Caco-2 (cell line): Measurements from ENCODE around the gene PCGF1. TPM values are rescaled to one million over a fixed set of nuclear protein-coding genes. Genes with fewer than 3 reads are reported as not detected.

Source experiments
- BruUV-seq: library from RNA; stranded (reverse); fragments of 400-500 nt; replicated peaks from 2 replicates; lab custom pipeline; 2021; lab: Mats Ljungman, UMichigan
- CTCF ChIA-PET: fragments of 300-600 bp; sonication (Branson Sonifier 250); formaldehyde crosslinking; loops from one replicate; lab custom pipeline; 2022; ENCODE audit warnings: antibody characterized with exemption; lab: Charles Lee
- POLR2A ChIA-PET: fragments of 300-600 bp; sonication (Branson Sonifier 250); formaldehyde crosslinking; loops from one replicate; lab custom pipeline; 2022; ENCODE audit warnings: antibody characterized with exemption; lab: Charles Lee
- DNase-seq, 2 experiments: peaks; one replicate each; pipeline versions ENCODE4 v3.0.0 to v3.0.0-alpha.2; 2020 to 2022
- H3K27me3 ChIP-seq: replicated peaks from 2 replicates; pipeline ENCODE4 v1.6.0; 2011; ENCODE audit warnings: low read length; ENCODE audit not compliant: control insufficient read depth, insufficient read depth
- H3K36me3 ChIP-seq: 2 replicates; pipeline ENCODE4 v1.5.1; 2011; ENCODE audit warnings: low read length; ENCODE audit not compliant: control insufficient read depth, insufficient read depth
- H3K4me1 ChIP-seq: fragments of 250-450 bp; sonication (Bioruptor Pico); 2 replicates; pipeline ENCODE4 v1.5.1; 2020; ENCODE audit warnings: mild to moderate bottlenecking
- H3K4me3 ChIP-seq: 2 replicates; pipeline ENCODE4 v1.5.1; 2011; ENCODE audit warnings: low read depth, mild to moderate bottlenecking, control low read depth, low read length
- H3K9me3 ChIP-seq: fragments of 250-450 bp; sonication (Bioruptor Pico); 2 replicates; pipeline ENCODE4 v1.5.1; 2020; ENCODE audit warnings: mild to moderate bottlenecking, moderate library complexity
- H3K27ac Mint-ChIP-seq: one replicate; pipeline ENCODE4 v1.8.0; 2022; ENCODE audit warnings: mixed read lengths; ENCODE audit not compliant: unreplicated experiment
- H3K27me3 Mint-ChIP-seq: one replicate; pipeline ENCODE4 v1.8.0; 2022; ENCODE audit warnings: mixed read lengths; ENCODE audit not compliant: insufficient read depth, unreplicated experiment
- H3K36me3 Mint-ChIP-seq: one replicate; pipeline ENCODE4 v1.8.0; 2022; ENCODE audit warnings: mild to moderate bottlenecking, mixed read lengths; ENCODE audit not compliant: insufficient read depth, unreplicated experiment
- H3K4me1 Mint-ChIP-seq: one replicate; pipeline ENCODE4 v1.8.0; 2022; ENCODE audit warnings: low read depth, mixed read lengths; ENCODE audit not compliant: unreplicated experiment
- H3K4me3 Mint-ChIP-seq: one replicate; pipeline ENCODE4 v1.8.0; 2022; ENCODE audit warnings: mild to moderate bottlenecking, moderate library complexity, mixed read lengths; ENCODE audit not compliant: unreplicated experiment
- H3K9me3 Mint-ChIP-seq: one replicate; pipeline ENCODE4 v1.8.0; 2022; ENCODE audit warnings: mixed read lengths; ENCODE audit not compliant: unreplicated experiment
- intact Hi-C: fragments of 100-400 bp; cut with micrococcal nuclease; formaldehyde crosslinking; loops from one replicate; pipeline ENCODE4 v1.10.0; 2022; ENCODE audit not compliant: unreplicated experiment
- total RNA-seq: library from RNA; stranded (reverse); gene quantifications from 2 replicates; pipeline ENCODE4 v1.2.3, GENCODE V29; 2022
- TF ChIP-seq, protein P1 (sequence below), 2 experiments: fragments of 200-600 bp in 1 of 2; IDR thresholded peaks; 1 replicate in 1 of 2; 2 replicates in 1 of 2; pipeline versions ENCODE4 v1.5.1 to v1.8.0; 2011 to 2022; ENCODE audit warnings: antibody characterized with exemption in 1 of 2, control low read depth in 1 of 2, inconsistent platforms in 1 of 2, low read depth in 1 of 2, low read length in 1 of 2, mild to moderate bottlenecking in 1 of 2, moderate library complexity in 1 of 2; ENCODE audit not compliant: insufficient read depth in 1 of 2, severe bottlenecking in 1 of 2, unreplicated experiment in 1 of 2

PCGF1 gene
- total RNA-seq, 1 experiment from 2014 or later, result 29.7 TPM

DNA sequence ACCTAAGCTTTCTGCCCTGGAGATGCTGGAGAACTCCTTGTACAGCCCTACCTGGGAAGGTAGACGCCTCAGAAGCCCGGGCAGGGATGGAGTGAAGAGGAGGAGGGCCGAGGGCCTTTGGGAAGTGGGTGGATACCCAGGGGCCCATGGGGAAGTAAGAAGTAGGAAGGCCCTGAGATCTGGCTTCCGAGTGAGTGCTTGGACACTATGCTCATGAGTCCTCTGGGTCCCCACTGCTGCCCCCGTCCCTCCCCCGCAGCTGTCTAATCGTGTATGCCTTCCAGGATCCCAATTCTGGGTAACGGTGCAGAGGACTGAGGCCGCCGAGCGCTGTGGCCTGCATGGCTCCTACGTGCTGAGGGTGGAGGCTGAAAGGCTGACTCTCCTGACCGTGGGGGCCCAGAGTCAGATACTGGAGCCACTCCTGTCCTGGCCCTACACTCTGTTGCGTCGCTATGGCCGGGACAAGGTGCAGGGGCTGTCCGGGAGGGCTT, 48.2 kb upstream of the PCGF1 start:
- Mint-ChIP-seq H3K4me1 (peaks cover 22% of the 10 kb centered on the region), H3K9me3 (no peaks in the 10 kb centered on the region), H3K36me3 (no peaks in the 10 kb centered on the region), H3K27me3 (no peaks in the 10 kb centered on the region), H3K4me3 (no peak overlapping the region), H3K27ac (no peak overlapping the region)
- H3K36me3 ChIP-seq, result no peaks in the 10 kb centered on the region; the same call in 1 of the 2 replicates
- no TSS peak for BruUV-seq
- intact Hi-C loops, result no loop called here
- no peaks in the 10 kb centered on the region; the same call in 1 of the 2 replicates for H3K27me3 ChIP-seq
- H3K4me3 ChIP-seq, result no peak overlapping the region
- H3K4me1 ChIP-seq, result peaks cover 22% of the 10 kb centered on the region
- POLR2A ChIA-PET, result no interaction called here
- no peaks in the 10 kb centered on the region for H3K9me3 ChIP-seq
- no peak for DNase-seq
- CTCF ChIA-PET, result no interaction called here
- TF ChIP-seq, protein P1, sequence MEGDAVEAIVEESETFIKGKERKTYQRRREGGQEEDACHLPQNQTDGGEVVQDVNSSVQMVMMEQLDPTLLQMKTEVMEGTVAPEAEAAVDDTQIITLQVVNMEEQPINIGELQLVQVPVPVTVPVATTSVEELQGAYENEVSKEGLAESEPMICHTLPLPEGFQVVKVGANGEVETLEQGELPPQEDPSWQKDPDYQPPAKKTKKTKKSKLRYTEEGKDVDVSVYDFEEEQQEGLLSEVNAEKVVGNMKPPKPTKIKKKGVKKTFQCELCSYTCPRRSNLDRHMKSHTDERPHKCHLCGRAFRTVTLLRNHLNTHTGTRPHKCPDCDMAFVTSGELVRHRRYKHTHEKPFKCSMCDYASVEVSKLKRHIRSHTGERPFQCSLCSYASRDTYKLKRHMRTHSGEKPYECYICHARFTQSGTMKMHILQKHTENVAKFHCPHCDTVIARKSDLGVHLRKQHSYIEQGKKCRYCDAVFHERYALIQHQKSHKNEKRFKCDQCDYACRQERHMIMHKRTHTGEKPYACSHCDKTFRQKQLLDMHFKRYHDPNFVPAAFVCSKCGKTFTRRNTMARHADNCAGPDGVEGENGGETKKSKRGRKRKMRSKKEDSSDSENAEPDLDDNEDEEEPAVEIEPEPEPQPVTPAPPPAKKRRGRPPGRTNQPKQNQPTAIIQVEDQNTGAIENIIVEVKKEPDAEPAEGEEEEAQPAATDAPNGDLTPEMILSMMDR (IDR thresholded peaks at IDR 0.05; ENCODE audit: insufficient read depth in 1 of 2, low read depth in 1 of 2, low read length in 1 of 2, severe bottlenecking in 1 of 2, unreplicated experiment in 1 of 2), result no peak

DNA sequence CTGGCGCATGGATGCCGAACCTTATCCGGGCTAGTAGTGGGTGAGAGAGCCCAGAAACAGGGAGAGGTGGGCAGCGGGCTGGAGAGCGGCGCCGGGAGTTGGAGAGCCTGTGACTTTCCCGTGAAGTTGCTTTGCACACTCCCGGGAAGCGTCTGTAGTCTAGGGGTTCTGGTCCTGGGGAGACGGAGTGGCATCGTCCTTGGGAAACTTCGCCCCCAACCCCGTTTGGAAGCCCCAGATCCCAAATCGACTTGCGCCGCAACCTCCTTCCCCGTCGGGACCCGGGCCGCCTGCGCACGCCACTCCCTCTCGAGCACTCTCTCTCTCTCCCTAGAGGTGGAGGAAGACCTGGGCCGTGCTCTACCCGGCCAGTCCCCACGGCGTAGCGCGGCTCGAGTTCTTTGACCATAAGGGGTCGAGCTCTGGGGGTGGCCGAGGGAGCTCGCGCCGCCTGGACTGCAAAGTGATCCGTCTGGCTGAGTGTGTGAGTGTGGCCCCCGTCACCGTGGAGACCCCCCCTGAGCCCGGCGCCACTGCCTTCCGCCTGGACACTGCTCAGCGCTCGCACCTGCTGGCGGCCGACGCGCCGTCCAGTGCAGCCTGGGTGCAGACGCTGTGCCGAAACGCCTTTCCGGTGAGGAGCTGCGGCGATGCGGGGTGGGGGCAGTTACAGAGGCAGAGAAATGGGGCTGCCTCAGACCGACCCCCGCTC, 47.5 kb upstream of the PCGF1 start:
- H3K4me3 ChIP-seq, result no peak overlapping the region
- Mint-ChIP-seq H3K4me1 (peaks cover 17% of the 10 kb centered on the region), H3K27ac (no peak overlapping the region), H3K27me3 (no peaks in the 10 kb centered on the region), H3K4me3 (no peak overlapping the region), H3K9me3 (no peaks in the 10 kb centered on the region), H3K36me3 (no peaks in the 10 kb centered on the region)
- no peaks in the 10 kb centered on the region for H3K9me3 ChIP-seq
- TF ChIP-seq, protein P1 (IDR thresholded peaks at IDR 0.05; ENCODE audit: insufficient read depth in 1 of 2, low read depth in 1 of 2, low read length in 1 of 2, severe bottlenecking in 1 of 2, unreplicated experiment in 1 of 2), result no peak
- no peaks in the 10 kb centered on the region; the same call in 1 of the 2 replicates for H3K36me3 ChIP-seq
- H3K4me1 ChIP-seq, result peaks cover 28% of the 10 kb centered on the region
- ChIA-PET POLR2A (no interaction called here), CTCF (no interaction called here)
- BruUV-seq, result no TSS peak
- intact Hi-C loops, result no loop called here
- H3K27me3 ChIP-seq, result no peaks in the 10 kb centered on the region
- DNase-seq, result no peak

DNA sequence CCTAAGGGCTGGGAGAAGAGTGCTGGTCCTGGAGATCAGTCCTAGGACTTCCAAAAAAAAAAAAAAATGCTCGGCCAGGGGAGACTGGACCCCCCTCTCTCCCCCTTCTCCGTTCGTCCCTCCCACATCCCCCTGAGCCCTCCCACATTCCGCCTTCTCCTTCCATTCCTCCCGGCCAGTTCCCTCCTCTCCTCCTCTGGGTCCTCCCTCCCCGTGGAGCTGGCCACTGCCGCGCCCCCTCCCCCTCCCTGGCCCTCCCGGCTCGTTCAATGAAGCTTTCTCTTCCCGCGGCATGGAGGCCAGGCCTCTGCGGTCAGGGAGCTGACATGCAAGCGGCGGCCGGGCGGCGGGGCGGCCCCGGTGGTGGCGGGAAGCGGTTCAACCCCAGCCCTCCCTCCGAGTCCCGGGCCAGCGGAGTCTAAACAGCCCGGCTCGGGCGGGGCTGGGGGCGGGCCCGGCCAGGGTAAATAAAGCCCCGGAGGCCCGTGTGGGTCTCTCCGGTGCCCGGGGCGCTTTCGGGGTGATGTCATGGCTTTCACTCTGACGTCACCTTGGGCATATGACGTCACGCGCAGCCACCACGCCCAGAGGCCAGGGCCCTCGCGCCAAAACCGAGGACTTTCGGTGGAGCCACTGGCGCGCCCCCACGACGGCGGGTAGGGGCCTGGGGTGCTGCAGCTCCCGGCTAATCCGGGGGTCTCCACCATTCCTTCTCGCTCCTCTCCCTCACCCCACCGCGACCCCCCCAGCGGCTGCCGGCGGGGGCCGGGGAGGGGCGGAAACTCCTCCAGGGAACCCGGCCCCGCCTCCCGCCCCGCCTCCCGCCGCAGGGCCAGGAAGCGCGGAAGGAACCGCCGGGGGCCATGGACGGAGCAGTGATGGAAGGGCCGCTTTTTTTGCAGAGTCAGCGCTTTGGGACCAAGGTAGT, 46.7 kb upstream of the PCGF1 start, which contains the start of the genes DOK1 and LOXL3:
Gene DOK1 (plus strand): TSS at position 829 of the 928 bp plus-strand sequence. CDS start 35 bp downstream, at position 864.
Gene LOXL3 (minus strand): TSS at position 51 of the 928 bp plus-strand sequence. CDS start 1,308 bp downstream, outside the sequence.
- H3K27me3 Mint-ChIP-seq, result no peaks in the 10 kb centered on the region
- H3K36me3 Mint-ChIP-seq, result peaks cover 7% of the 10 kb centered on the region
- Histone ChIP-seq H3K36me3 (no peaks in the 10 kb centered on the region; the same call in 1 of the 2 replicates), H3K4me3 (peak within 1 kb of the TSS; percentile 34), H3K9me3 (no peaks in the 10 kb centered on the region), H3K27me3 (no peaks in the 10 kb centered on the region), H3K4me1 (peaks cover 31% of the 10 kb centered on the region)
- peak within 1 kb of the TSS; percentile 23 for H3K4me3 Mint-ChIP-seq
- H3K4me1 Mint-ChIP-seq, result peaks cover 23% of the 10 kb centered on the region
- ChIA-PET POLR2A (no interaction called here), CTCF (interaction anchor here (0.5 to 0.6 kb wide), 2 partner anchors 35 to 103 kb away, joined by 3 to 5 read pairs; no protein-coding TSS in a partner anchor)
- peak; percentile 60 to 75 for DNase-seq
- BruUV-seq, result no TSS peak
- TF ChIP-seq, protein P1 (IDR thresholded peaks at IDR 0.05; ENCODE audit: insufficient read depth in 1 of 2, low read depth in 1 of 2, low read length in 1 of 2, severe bottlenecking in 1 of 2, unreplicated experiment in 1 of 2), result no peak
- intact Hi-C loops, result no loop called here
- peak within 1 kb of the TSS; percentile 51 for H3K27ac Mint-ChIP-seq
- H3K9me3 Mint-ChIP-seq, result no peaks in the 10 kb centered on the region
